Measurements from ENCODE around the gene GOLGA6C.
"Not testable (repeated sequence)": the region's sequence is repeated elsewhere in the genome, so short reads cannot be mapped to it uniquely, and the experiment has no call there.

Gene GOLGA6C

GRCh38 chr15:75313116-75313845, 55.1 kb downstream of the GOLGA6C start:
- FAIRE-seq (no peak), DNase-seq (ENCODE audit: low spot score) (no peak)

- FAIRE-seq (no peak), DNase-seq (ENCODE audit: low spot score) (no peak)
These were observed 56.6 kb downstream of the GOLGA6C start for GRCh38 chr15:75314552-75315290.

DNA sequence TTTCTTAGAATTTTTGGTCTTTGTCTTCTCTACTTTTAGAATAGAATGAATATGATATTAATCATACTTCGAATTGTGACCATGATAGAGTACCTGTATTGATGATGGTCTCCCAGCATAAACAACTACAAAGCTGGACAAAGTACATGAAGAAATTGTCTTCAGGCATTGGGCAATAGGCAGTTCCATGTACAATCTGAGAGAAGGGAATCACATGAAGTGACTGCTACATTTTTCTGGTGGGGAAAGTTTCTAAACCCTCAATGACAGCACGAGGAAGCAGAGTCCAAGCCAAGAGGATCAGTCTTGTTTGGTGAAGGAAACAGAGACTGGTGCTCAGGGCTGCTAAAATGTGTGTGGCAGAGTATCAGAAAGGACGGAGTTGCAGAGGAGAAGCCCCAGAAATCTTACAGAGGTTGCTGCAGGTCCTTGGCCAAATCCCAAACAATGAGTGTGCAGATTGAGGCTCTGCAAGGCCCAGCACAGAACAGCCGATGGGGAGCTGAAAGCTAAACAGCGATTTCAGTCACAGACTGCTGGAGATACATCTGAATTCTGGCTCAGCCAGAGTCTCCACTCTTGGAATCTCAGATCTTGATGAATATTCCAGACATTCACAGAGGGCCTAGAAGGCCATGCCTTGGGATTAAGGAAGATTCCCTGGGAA, 61.2 kb downstream of the GOLGA6C start:
- DNase-seq (ENCODE audit: low spot score); FAIRE-seq: not testable (repeated sequence)

All from urothelium cell line (cell line).